Neural progenitor cell (in vitro differentiated cells): ENCODE measurements around the gene SIM2. TPM values are rescaled to one million over a fixed set of nuclear protein-coding genes. Genes with fewer than 3 reads are reported as not detected.
A peak's percentile ranks its signal among the peaks of the same experiment; 100 is the strongest.

Experiments
- DNase-seq: peaks from one replicate; pipeline ENCODE4 v3.0.0-alpha.2; 2016; ENCODE audit warnings: low spot score
- H2AFZ ChIP-seq: fragments of 200-600 bp; sonication (generic); replicated peaks from 2 replicates; pipeline ENCODE4 v1.6.1; 2016; ENCODE audit warnings: antibody characterized with exemption
- H3F3A ChIP-seq: fragments of 200-600 bp; sonication (generic); 2 replicates; pipeline ENCODE4 v1.6.1; 2016; ENCODE audit warnings: antibody characterized with exemption, low read depth
- H3K27ac ChIP-seq: fragments of 200-600 bp; sonication (generic); 2 replicates; pipeline ENCODE4 v1.5.1; 2016; ENCODE audit warnings: mild to moderate bottlenecking
- H3K27me3 ChIP-seq: fragments of 200-600 bp; sonication (generic); 2 replicates; pipeline ENCODE4 v1.6.1; 2016; ENCODE audit warnings: mild to moderate bottlenecking, moderate library complexity
- H3K36me3 ChIP-seq: fragments of 200-600 bp; sonication (generic); 2 replicates; pipeline ENCODE4 v1.5.1; 2016
- H3K4me1 ChIP-seq: fragments of 200-600 bp; sonication (generic); 2 replicates; pipeline ENCODE4 v1.6.1; 2016; ENCODE audit warnings: mixed run types
- H3K4me2 ChIP-seq: fragments of 200-600 bp; sonication (generic); 2 replicates; pipeline ENCODE4 v1.6.1; 2016
- H3K4me3 ChIP-seq: fragments of 200-600 bp; sonication (generic); 2 replicates; pipeline ENCODE4 v1.5.1; 2016
- H3K79me2 ChIP-seq: fragments of 200-600 bp; sonication (generic); 2 replicates; pipeline ENCODE4 v1.6.1; 2016; ENCODE audit warnings: low read depth
- H3K9ac ChIP-seq: fragments of 200-600 bp; sonication (generic); 2 replicates; pipeline ENCODE4 v1.6.1; 2016
- H3K9me3 ChIP-seq: fragments of 200-600 bp; sonication (generic); 2 replicates; pipeline ENCODE4 v1.5.1; 2016; ENCODE audit warnings: low read depth
- H4K20me1 ChIP-seq: fragments of 200-600 bp; sonication (generic); 2 replicates; pipeline ENCODE4 v1.6.1; 2016; ENCODE audit warnings: low read depth
- H3K27ac Mint-ChIP-seq: 3 replicates; pipeline ENCODE4 v1.8.0; 2021; ENCODE audit warnings: mixed read lengths
- H3K27me3 Mint-ChIP-seq: 2 replicates; pipeline ENCODE4 v1.8.0; 2022; ENCODE audit warnings: low read depth, mild to moderate bottlenecking, inconsistent platforms, moderate library complexity, mixed read lengths; ENCODE audit not compliant: insufficient read depth
- H3K36me3 Mint-ChIP-seq: 3 replicates; pipeline ENCODE4 v1.8.0; 2021; ENCODE audit warnings: mixed read lengths
- H3K4me1 Mint-ChIP-seq: 3 replicates; pipeline ENCODE4 v1.8.0; 2021; ENCODE audit warnings: mixed read lengths
- H3K4me3 Mint-ChIP-seq: 3 replicates; pipeline ENCODE4 v1.8.0; 2021; ENCODE audit warnings: mild to moderate bottlenecking, moderate library complexity, mixed read lengths
- H3K9me3 Mint-ChIP-seq: 3 replicates; pipeline ENCODE4 v1.8.0; 2020; ENCODE audit warnings: mixed read lengths
- EZH2 ChIP-seq: fragments of 200-600 bp; sonication (generic); IDR thresholded peaks from 2 replicates; pipeline ENCODE4 v1.6.1; 2017; ENCODE audit warnings: antibody characterized with exemption, mild to moderate bottlenecking, moderate library complexity
- EZH2phosphoT487 ChIP-seq: fragments of 200-600 bp; sonication (generic); IDR thresholded peaks from 2 replicates; pipeline ENCODE4 v1.6.1; 2017; ENCODE audit warnings: antibody characterized with exemption
- total RNA-seq: library from RNA; depleted of rRNA; stranded (reverse); fragments of >200 nt; gene quantifications from 2 replicates; pipeline ENCODE4 v1.2.3, GENCODE V29; 2015; ENCODE audit warnings: low replicate concordance
- TF ChIP-seq, protein P1 (sequence below): fragments of 200-600 bp; sonication (generic); IDR thresholded peaks from 2 replicates; pipeline ENCODE4 v1.5.1; 2017; ENCODE audit warnings: antibody characterized with exemption, mild to moderate bottlenecking

Gene SIM2
- total RNA-seq, 1 donor from 2014 or later = not detected

DNA sequence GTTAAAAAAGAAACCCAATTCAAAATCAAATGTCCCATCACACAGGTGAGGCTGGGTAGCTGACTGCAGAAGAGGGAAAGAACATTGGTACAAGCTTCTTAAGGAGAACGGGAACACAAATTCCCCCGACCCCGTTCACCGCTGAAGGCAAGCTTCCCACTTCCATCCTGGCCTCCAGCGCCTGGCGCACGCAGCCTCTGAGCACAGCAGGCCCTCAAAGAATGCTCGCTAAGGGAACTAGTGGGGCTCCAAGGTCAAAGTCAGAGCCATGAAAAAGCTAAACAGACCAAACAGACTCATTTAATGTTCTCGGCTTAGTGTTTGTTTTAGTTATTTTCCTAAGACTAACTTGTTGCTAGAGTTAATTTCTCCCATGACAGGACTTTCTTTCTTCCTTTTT, 63.7 kb downstream of the SIM2 start:
- Mint-ChIP-seq H3K4me1 (peaks cover 27% of the 10 kb centered on the region), H3K4me3 (no peak overlapping the region), H3K27ac (peak overlapping the region; percentile 58), H3K36me3 (peaks cover 18% of the 10 kb centered on the region), H3K9me3 (peaks cover 3% of the 10 kb centered on the region), H3K27me3 (peaks cover 14% of the 10 kb centered on the region)
- Histone ChIP-seq H3K27me3 (no peaks in the 10 kb centered on the region), H4K20me1 (no peaks in the 10 kb centered on the region), H3K4me3 (no peak overlapping the region), H3K9me3 (no peaks in the 10 kb centered on the region), H3K79me2 (no peaks in the 10 kb centered on the region), H3K36me3 (no peaks in the 10 kb centered on the region), H3K27ac (no peak overlapping the region), H3K4me1 (peaks cover 6% of the 10 kb centered on the region), H3F3A (no peaks in the 10 kb centered on the region), H3K4me2 (no peak overlapping the region), H3K9ac (no peak overlapping the region), H2AFZ (no peak overlapping the region)
- TF ChIP-seq, protein P1, sequence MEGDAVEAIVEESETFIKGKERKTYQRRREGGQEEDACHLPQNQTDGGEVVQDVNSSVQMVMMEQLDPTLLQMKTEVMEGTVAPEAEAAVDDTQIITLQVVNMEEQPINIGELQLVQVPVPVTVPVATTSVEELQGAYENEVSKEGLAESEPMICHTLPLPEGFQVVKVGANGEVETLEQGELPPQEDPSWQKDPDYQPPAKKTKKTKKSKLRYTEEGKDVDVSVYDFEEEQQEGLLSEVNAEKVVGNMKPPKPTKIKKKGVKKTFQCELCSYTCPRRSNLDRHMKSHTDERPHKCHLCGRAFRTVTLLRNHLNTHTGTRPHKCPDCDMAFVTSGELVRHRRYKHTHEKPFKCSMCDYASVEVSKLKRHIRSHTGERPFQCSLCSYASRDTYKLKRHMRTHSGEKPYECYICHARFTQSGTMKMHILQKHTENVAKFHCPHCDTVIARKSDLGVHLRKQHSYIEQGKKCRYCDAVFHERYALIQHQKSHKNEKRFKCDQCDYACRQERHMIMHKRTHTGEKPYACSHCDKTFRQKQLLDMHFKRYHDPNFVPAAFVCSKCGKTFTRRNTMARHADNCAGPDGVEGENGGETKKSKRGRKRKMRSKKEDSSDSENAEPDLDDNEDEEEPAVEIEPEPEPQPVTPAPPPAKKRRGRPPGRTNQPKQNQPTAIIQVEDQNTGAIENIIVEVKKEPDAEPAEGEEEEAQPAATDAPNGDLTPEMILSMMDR = no peak
- TF ChIP-seq EZH2phosphoT487 (no peak), EZH2 (no peak)
- DNase-seq = no peak

DNA sequence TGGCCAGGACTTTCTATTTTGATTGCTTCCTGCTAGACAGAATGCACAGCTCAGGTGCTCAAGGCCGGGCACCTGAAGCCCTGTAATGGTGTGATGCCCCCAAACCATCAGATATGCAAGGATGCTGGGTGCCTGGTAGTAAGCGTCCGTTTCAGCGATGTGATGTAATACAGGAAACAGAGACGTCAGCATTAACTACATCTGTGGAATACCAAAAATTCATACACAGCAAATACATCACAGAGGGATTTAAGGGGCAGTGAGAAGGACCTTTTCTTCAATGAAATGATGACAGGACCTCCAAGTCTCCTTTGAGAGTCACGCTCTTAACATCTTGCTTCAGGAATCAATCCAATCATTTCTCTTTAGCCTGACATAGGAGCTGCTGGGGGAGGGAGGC, 64.4 kb downstream of the SIM2 start:
- Histone ChIP-seq H3K27me3 (no peaks in the 10 kb centered on the region), H3K27ac (no peak overlapping the region), H3K9ac (no peak overlapping the region), H2AFZ (no peak overlapping the region), H3K9me3 (no peaks in the 10 kb centered on the region), H3K4me2 (no peak overlapping the region), H3K4me1 (peaks cover 10% of the 10 kb centered on the region), H3K4me3 (no peak overlapping the region), H3K36me3 (no peaks in the 10 kb centered on the region), H3F3A (no peaks in the 10 kb centered on the region), H4K20me1 (no peaks in the 10 kb centered on the region), H3K79me2 (no peaks in the 10 kb centered on the region)
- H3K27me3 Mint-ChIP-seq = peaks cover 14% of the 10 kb centered on the region
- peaks cover 16% of the 10 kb centered on the region for H3K36me3 Mint-ChIP-seq
- H3K4me3 Mint-ChIP-seq = no peak overlapping the region
- TF ChIP-seq EZH2 = no peak
- TF ChIP-seq, protein P1 = no peak
- no peak for TF ChIP-seq EZH2phosphoT487
- no peak for DNase-seq
- H3K27ac Mint-ChIP-seq = no peak overlapping the region
- peaks cover 31% of the 10 kb centered on the region for H3K4me1 Mint-ChIP-seq
- H3K9me3 Mint-ChIP-seq = peaks cover 3% of the 10 kb centered on the region

DNA sequence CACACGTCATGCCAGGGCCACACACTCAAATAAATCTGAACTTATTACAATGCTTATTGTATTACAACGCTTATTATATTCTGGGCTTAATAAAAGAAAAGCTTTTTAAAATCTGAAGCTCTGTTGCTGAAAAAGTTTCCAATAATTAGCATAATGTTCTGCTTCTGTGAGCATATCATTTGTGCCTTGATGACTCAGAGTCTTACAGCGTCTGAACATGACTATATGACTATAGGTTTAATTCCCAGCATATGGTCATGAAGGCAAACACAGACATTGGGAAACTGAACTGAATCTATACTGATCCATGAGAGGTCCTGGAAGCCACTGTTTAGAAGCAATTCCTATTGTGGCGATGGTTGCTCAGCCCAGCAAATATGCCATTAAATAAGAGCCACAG, 66.3 kb downstream of the SIM2 start:
- no peaks in the 10 kb centered on the region for H3K36me3 ChIP-seq
- TF ChIP-seq EZH2phosphoT487 (no peak), EZH2 (no peak)
- TF ChIP-seq, protein P1 = no peak
- no peak overlapping the region for H3K27ac ChIP-seq
- peaks cover 9% of the 10 kb centered on the region for H3F3A ChIP-seq
- no peaks in the 10 kb centered on the region for H3K79me2 ChIP-seq
- H2AFZ ChIP-seq = no peak overlapping the region
- DNase-seq = no peak
- no peak overlapping the region for H3K4me2 ChIP-seq
- peaks cover 14% of the 10 kb centered on the region for H3K27me3 Mint-ChIP-seq
- H3K27ac Mint-ChIP-seq = no peak overlapping the region
- no peak overlapping the region for H3K9ac ChIP-seq
- no peaks in the 10 kb centered on the region for H3K27me3 ChIP-seq
- H3K9me3 Mint-ChIP-seq = peaks cover 3% of the 10 kb centered on the region
- H3K36me3 Mint-ChIP-seq = peaks cover 16% of the 10 kb centered on the region
- peaks cover 24% of the 10 kb centered on the region for H3K4me1 ChIP-seq
- no peaks in the 10 kb centered on the region for H3K9me3 ChIP-seq
- H3K4me3 Mint-ChIP-seq = no peak overlapping the region
- no peak overlapping the region for H3K4me3 ChIP-seq
- H4K20me1 ChIP-seq = no peaks in the 10 kb centered on the region
- peaks cover 40% of the 10 kb centered on the region for H3K4me1 Mint-ChIP-seq
